K562 (cell line): ENCODE results near the gene SLC5A5. TPM values are rescaled to one million over a fixed set of nuclear protein-coding genes. Genes with fewer than 3 reads are reported as not detected.
A peak's percentile ranks its signal among the peaks of the same experiment; 100 is the strongest.

ENCODE experiments used
- CTBP1 ChIP-seq: fragments of 450-650 bp; IDR thresholded peaks from 2 replicates; pipeline ENCODE4 v1.6.1; 2016; ENCODE audit warnings: borderline replicate concordance
- E2F1 ChIP-seq: sonication (generic); formaldehyde crosslinking; IDR thresholded peaks from 2 replicates; pipeline ENCODE4 v1.8.1; 2023; ENCODE audit warnings: mild to moderate bottlenecking, missing genetic modification reagents, moderate library complexity
- ETS1 ChIP-seq: conservative IDR thresholded peaks from 2 replicates; pipeline ENCODE4 v1.6.1; 2011; ENCODE audit warnings: low read depth, mild to moderate bottlenecking, low read length; ENCODE audit not compliant: control insufficient read depth
- HDAC1 ChIP-seq, 2 experiments: fragments of 450-650 bp; IDR thresholded peaks; 2 replicates each; pipeline ENCODE4 v1.6.1; 2016 to 2017; ENCODE audit warnings: inconsistent platforms in 1 of 2, mild to moderate bottlenecking in 1 of 2, moderate library complexity in 1 of 2
- ILK ChIP-seq: fragments of 450-650 bp; IDR thresholded peaks from 2 replicates; pipeline ENCODE4 v1.6.1; 2016; ENCODE audit warnings: missing genetic modification characterization, low read depth, mild to moderate bottlenecking, missing compliant biosample characterization, moderate library complexity, borderline replicate concordance
- NR4A1 ChIP-seq, 2 experiments: fragments of 250-450 bp in 1 of 2; fragments of 450-650 bp in 1 of 2; sonication (Bioruptor Pico) in 1 of 2; IDR thresholded peaks; 2 replicates each; pipeline versions ENCODE4 v1.4.0 to v1.6.1; 2016 to 2020; ENCODE audit warnings: mild to moderate bottlenecking in 2 of 2, missing compliant biosample characterization in 1 of 2, missing genetic modification characterization in 1 of 2, moderate library complexity in 1 of 2
- PBX2 ChIP-seq, 2 experiments: IDR thresholded peaks in 1 of 2; conservative IDR thresholded peaks in 1 of 2; 2 replicates each; pipeline ENCODE4 v1.6.1; 2016; ENCODE audit warnings: low read depth in 2 of 2, mild to moderate bottlenecking in 1 of 2, missing compliant biosample characterization in 1 of 2, missing genetic modification characterization in 1 of 2, moderate library complexity in 1 of 2
- VEZF1 ChIP-seq: fragments of 200-800 bp; sonication (Bioruptor generic); IDR thresholded peaks from 2 replicates; pipeline ENCODE4 v1.6.1; 2017; ENCODE audit warnings: missing genetic modification characterization, missing compliant biosample characterization
- ZBTB7A ChIP-seq: IDR thresholded peaks from 2 replicates; pipeline ENCODE4 v1.6.1; 2011; ENCODE audit warnings: low read depth, mild to moderate bottlenecking, low read length, moderate library complexity, borderline replicate concordance; ENCODE audit not compliant: control insufficient read depth
- ZC3H11A ChIP-seq: IDR thresholded peaks from 2 replicates; pipeline ENCODE4 v1.6.1; 2012; ENCODE audit warnings: low read depth, low read length, improper control_type of control experiment
- ZEB2 ChIP-seq: fragments of 450-650 bp; IDR thresholded peaks from 2 replicates; pipeline ENCODE4 v1.6.1; 2016
- ZFX ChIP-seq: sonication (generic); formaldehyde crosslinking; IDR thresholded peaks from 2 replicates; pipeline ENCODE4 v1.8.0; 2022; ENCODE audit warnings: mild to moderate bottlenecking, missing genetic modification reagents, moderate library complexity
- ZNF395 ChIP-seq: fragments of 200-800 bp; sonication (Bioruptor generic); IDR thresholded peaks from 2 replicates; pipeline ENCODE4 v1.6.1; 2017; ENCODE audit warnings: missing genetic modification characterization, missing compliant biosample characterization
- ZNF668 ChIP-seq: fragments of 250-450 bp; sonication (Bioruptor Pico); IDR thresholded peaks from 2 replicates; pipeline ENCODE4 v1.8.0; 2022; ENCODE audit warnings: mild to moderate bottlenecking, inconsistent platforms
- ZNF695 ChIP-seq: fragments of 450-650 bp; formaldehyde crosslinking; IDR thresholded peaks from 2 replicates; pipeline ENCODE4 v1.4.0; 2020; ENCODE audit warnings: mild to moderate bottlenecking, moderate library complexity
- polyA plus RNA-seq, 8 experiments: library from polyadenylated mRNA; depleted of rRNA in 4 of 8; stranded (reverse) in 5 of 8; unstranded in 3 of 8; fragments of >200 nt; fragmentation: Nextera tagmentation in 2 of 8; fragmentation: Illumina TruSeq in 1 of 8; extraction: Ambion mirVana in 2 of 8; extraction: Trizol in 1 of 8; gene quantifications; 2 replicates each; pipeline versions ENCODE4 v1.2.1 to v1.2.3, GENCODE V29; 2011 to 2014; ENCODE audit warnings: inconsistent platforms in 1 of 8, missing spikeins in 1 of 8
- total RNA-seq, 7 experiments: library from RNA; depleted of rRNA in 6 of 7; stranded (reverse); fragments of >200 nt in 6 of 7; fragmentation: Illumina TruSeq in 2 of 7; extraction: Trizol in 2 of 7; gene quantifications; 2 replicates each; pipeline versions ENCODE4 v1.2.1 to v1.2.3, GENCODE V29; 2011 to 2021; ENCODE audit warnings: low replicate concordance in 1 of 7

Gene SLC5A5
- total and polyA plus RNA-seq, 9 of the 15 experiments (the other 6 are each of a cell fraction or from before 2014, with no cell fraction given), result 0.10 to 0.73 (median 0.23) TPM

- TF ChIP-seq ETS1 (0 out of 2 replicates have a peak, but pooled peaks have one; percentile 40), ZNF668 (no peak), ZNF395 (CRISPR knock-in tag) (peak; percentile 49; the same call in 1 of the 2 replicates), E2F1 (peak; percentile 29; the same call in 1 of the 2 replicates), ILK (no peak), ZNF695 (0 out of 2 replicates have a peak, but pooled peaks have one; percentile 47), ZEB2 (no peak), CTBP1 (peak; percentile 22; the same call in 1 of the 2 replicates), ZBTB7A (peak; percentile 82), ZFX (CRISPR knock-in tag) (peak; percentile 69), PBX2 (CRISPR knock-in tag; IDR thresholded peaks at IDR 0.05; ENCODE audit: low read depth) (no peak), PBX2 (tag; conservative IDR thresholded peaks at IDR 0.05; ENCODE audit: low read depth) (peak; percentile 57), NR4A1 (CRISPR knock-in tag; IDR thresholded peaks at IDR 0.05) (0 out of 2 replicates have a peak, but pooled peaks have one; percentile 72), NR4A1 (tag; IDR thresholded peaks at IDR 0.05) (no peak), VEZF1 (CRISPR knock-in tag) (peak; percentile 70), HDAC1 (IDR thresholded peaks at IDR 0.05) (peak in 1 of 2 experiments; percentile 85; a peak in 2 of 4 replicates), ZC3H11A (no peak)
Observed at GRCh38 chr19:17841810-17842662, 29.7 kb upstream of the SLC5A5 start (continued).
